Progenitor cell of endocrine pancreas (in vitro differentiated cells): ENCODE measurements around the gene CR2. TPM values are rescaled to one million over a fixed set of nuclear protein-coding genes. Genes with fewer than 3 reads are reported as not detected.

ENCODE experiments used
- DNase-seq: peaks from one replicate; pipeline ENCODE4 v3.0.0; 2021; ENCODE audit warnings: low spot score; ENCODE audit not compliant: unreplicated experiment
- H3K27ac Mint-ChIP-seq: 2 replicates; pipeline ENCODE4 v1.8.0; 2021; ENCODE audit warnings: mild to moderate bottlenecking, moderate library complexity, mixed read lengths
- H3K27me3 Mint-ChIP-seq: 2 replicates; pipeline ENCODE4 v1.8.0; 2021; ENCODE audit warnings: mixed read lengths
- H3K36me3 Mint-ChIP-seq: 2 replicates; pipeline ENCODE4 v1.8.0; 2022; ENCODE audit warnings: mixed read lengths; ENCODE audit not compliant: insufficient read depth
- H3K4me1 Mint-ChIP-seq: 2 replicates; pipeline ENCODE4 v1.8.0; 2021; ENCODE audit warnings: low read depth, mixed read lengths
- H3K4me3 Mint-ChIP-seq: 2 replicates; pipeline ENCODE4 v1.8.0; 2021; ENCODE audit warnings: low read depth, mild to moderate bottlenecking, moderate library complexity, mixed read lengths
- H3K9me3 Mint-ChIP-seq: 2 replicates; pipeline ENCODE4 v1.8.0; 2021; ENCODE audit warnings: low read depth, mixed read lengths
- total RNA-seq: library from RNA; stranded (reverse); gene quantifications from 2 replicates; pipeline ENCODE4 v1.2.1, GENCODE V29; 2021
- TF ChIP-seq, protein P1 (sequence below): fragments of 200-600 bp; sonication (generic); IDR thresholded peaks from one replicate; pipeline ENCODE4 v1.5.0; 2021; ENCODE audit warnings: antibody characterized with exemption, mild to moderate bottlenecking; ENCODE audit not compliant: unreplicated experiment

The CR2 gene
- total RNA-seq, 1 donor from 2014 or later, result 0.17 TPM

- Mint-ChIP-seq H3K9me3 (no peaks in the 10 kb centered on the region), H3K4me1 (no peaks in the 10 kb centered on the region), H3K36me3 (no peaks in the 10 kb centered on the region)
Measured at GRCh38 chr1:207453710-207454045, 450 bp upstream of the CR2 start.

DNA sequence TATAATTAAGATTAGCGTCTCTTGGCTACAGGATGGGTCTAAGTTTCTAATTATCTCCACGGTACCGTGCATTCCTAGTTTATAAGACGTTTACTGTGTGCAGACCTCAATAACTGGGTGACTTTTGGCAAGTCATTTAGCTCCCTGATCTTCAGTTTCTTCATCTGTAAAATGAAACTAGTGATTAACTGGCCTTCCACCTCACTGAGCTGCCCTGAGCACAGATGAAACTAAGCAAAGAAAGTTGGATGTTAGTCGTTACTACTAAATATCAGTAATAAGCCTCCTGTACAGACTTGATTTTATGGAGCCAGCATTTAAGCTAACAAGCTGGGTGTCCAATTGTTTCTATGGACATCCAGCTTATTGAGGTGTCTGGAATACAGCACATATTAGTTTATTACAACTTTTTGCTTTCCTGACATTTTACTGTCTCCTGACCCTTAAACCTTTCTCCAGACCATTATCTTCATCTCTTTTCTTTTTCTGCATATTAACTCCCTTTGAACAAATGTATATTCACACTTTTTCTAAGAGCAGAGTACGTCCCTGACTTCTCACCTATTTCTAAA, 1.1 kb downstream of the CR2 start:
- H3K27ac Mint-ChIP-seq, result no peak overlapping the region

More at GRCh38 chr1:207453710-207454045, 450 bp upstream of the CR2 start:
- H3K27ac Mint-ChIP-seq, result no peak overlapping the region
- peaks cover 40% of the 10 kb centered on the region for H3K27me3 Mint-ChIP-seq
- no peak for DNase-seq
- TF ChIP-seq, protein P1, sequence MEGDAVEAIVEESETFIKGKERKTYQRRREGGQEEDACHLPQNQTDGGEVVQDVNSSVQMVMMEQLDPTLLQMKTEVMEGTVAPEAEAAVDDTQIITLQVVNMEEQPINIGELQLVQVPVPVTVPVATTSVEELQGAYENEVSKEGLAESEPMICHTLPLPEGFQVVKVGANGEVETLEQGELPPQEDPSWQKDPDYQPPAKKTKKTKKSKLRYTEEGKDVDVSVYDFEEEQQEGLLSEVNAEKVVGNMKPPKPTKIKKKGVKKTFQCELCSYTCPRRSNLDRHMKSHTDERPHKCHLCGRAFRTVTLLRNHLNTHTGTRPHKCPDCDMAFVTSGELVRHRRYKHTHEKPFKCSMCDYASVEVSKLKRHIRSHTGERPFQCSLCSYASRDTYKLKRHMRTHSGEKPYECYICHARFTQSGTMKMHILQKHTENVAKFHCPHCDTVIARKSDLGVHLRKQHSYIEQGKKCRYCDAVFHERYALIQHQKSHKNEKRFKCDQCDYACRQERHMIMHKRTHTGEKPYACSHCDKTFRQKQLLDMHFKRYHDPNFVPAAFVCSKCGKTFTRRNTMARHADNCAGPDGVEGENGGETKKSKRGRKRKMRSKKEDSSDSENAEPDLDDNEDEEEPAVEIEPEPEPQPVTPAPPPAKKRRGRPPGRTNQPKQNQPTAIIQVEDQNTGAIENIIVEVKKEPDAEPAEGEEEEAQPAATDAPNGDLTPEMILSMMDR, result no peak
- H3K4me3 Mint-ChIP-seq, result peak overlapping the region; percentile 64

DNA sequence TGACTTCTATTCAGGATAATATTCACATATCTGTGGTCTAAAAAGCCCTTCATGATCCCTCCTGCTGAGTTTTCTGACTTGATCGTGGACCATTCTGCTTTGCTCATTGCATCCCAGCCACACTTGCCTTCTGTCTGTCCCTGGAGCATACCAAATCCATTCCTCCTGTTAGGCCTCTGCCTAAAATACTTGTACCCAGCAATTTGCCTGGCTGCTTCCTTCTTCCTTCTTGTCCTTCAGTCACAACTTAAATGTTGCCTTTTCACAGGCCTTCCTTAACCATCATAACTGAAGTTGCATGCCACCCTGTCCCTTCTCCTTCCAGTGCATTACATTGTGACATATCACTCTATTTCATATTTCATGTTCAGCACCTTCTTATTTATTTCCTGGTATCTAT, 4.3 kb downstream of the CR2 start:
- no peaks in the 10 kb centered on the region for H3K36me3 Mint-ChIP-seq
- H3K4me3 Mint-ChIP-seq, result no peak overlapping the region
- no peaks in the 10 kb centered on the region for H3K9me3 Mint-ChIP-seq
- no peak for DNase-seq
- H3K4me1 Mint-ChIP-seq, result no peaks in the 10 kb centered on the region
- no peak overlapping the region for H3K27ac Mint-ChIP-seq
- peaks cover 20% of the 10 kb centered on the region for H3K27me3 Mint-ChIP-seq
- TF ChIP-seq, protein P1, result no peak

More for the DNA sequence above, 1.1 kb downstream of the CR2 start:
- Mint-ChIP-seq H3K36me3 (no peaks in the 10 kb centered on the region), H3K27me3 (peaks cover 37% of the 10 kb centered on the region), H3K4me1 (no peaks in the 10 kb centered on the region), H3K4me3 (peak overlapping the region; percentile 12), H3K9me3 (no peaks in the 10 kb centered on the region)
- TF ChIP-seq, protein P1, result no peak
- no peak for DNase-seq

- Mint-ChIP-seq H3K9me3 (no peaks in the 10 kb centered on the region), H3K27ac (no peak overlapping the region), H3K36me3 (no peaks in the 10 kb centered on the region), H3K4me3 (no peak overlapping the region), H3K27me3 (peaks cover 20% of the 10 kb centered on the region), H3K4me1 (no peaks in the 10 kb centered on the region)
- TF ChIP-seq, protein P1, result no peak
- DNase-seq, result no peak
Measured at GRCh38 chr1:207459008-207459407, 4.9 kb downstream of the CR2 start.

DNA sequence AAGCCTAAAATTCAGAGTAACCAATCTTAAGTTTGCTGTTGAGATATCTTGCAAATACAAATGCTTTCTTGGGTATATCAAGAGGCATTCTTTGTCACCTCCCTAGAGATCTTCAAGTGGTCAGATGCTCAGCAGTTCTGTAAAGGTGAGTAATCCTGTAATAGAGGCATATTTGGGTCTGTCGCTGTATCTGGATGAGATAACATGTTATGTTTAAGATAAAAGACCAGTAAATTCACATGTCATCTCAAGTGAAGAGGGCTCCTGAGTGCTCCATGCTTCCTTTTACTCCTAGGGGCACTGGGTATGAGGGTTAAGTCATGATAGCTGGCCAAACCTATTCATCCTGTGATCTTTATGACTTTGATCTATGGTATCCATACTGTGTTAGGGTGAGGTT, 7.5 kb downstream of the CR2 start:
- DNase-seq, result no peak
- Mint-ChIP-seq H3K36me3 (no peaks in the 10 kb centered on the region), H3K4me1 (no peaks in the 10 kb centered on the region), H3K4me3 (no peak overlapping the region), H3K27ac (no peak overlapping the region), H3K27me3 (peaks cover 33% of the 10 kb centered on the region), H3K9me3 (no peaks in the 10 kb centered on the region)
- TF ChIP-seq, protein P1, result no peak
